KMS-11 (cell line): ENCODE measurements around the gene SHOC2.
A peak's percentile ranks its signal among the peaks of the same experiment; 100 is the strongest.

Experiments
- H2AFZ ChIP-seq: fragments of 200-600 bp; sonication (generic); 2 replicates; pipeline ENCODE4 v1.6.1; 2016; ENCODE audit warnings: antibody characterized with exemption, mixed run types, low read depth
- H3K27ac ChIP-seq: fragments of 200-600 bp; sonication (generic); 2 replicates; pipeline ENCODE4 v1.6.1; 2016; ENCODE audit warnings: mild to moderate bottlenecking, mixed run types
- H3K27me3 ChIP-seq: fragments of 200-600 bp; sonication (generic); 2 replicates; pipeline ENCODE4 v1.6.1; 2017; ENCODE audit warnings: mild to moderate bottlenecking, low read depth, mixed run types, moderate library complexity; ENCODE audit not compliant: insufficient read depth
- H3K36me3 ChIP-seq: fragments of 200-600 bp; sonication (generic); 2 replicates; pipeline ENCODE4 v1.6.1; 2017; ENCODE audit warnings: mild to moderate bottlenecking, mixed run types; ENCODE audit not compliant: insufficient read depth
- H3K4me1 ChIP-seq: fragments of 200-600 bp; sonication (generic); 2 replicates; pipeline ENCODE4 v1.6.1; 2016; ENCODE audit warnings: mild to moderate bottlenecking, low read depth, mixed run types; ENCODE audit not compliant: poor library complexity, severe bottlenecking
- H3K4me2 ChIP-seq: fragments of 200-600 bp; sonication (generic); 2 replicates; pipeline ENCODE4 v1.7.0; 2016; ENCODE audit warnings: mild to moderate bottlenecking, mixed run types
- H3K4me3 ChIP-seq: fragments of 200-600 bp; sonication (generic); IDR thresholded peaks from 2 replicates; pipeline ENCODE4 v1.6.1; 2017; ENCODE audit warnings: low read depth, low read length, mixed read lengths; ENCODE audit not compliant: insufficient read depth
- H3K79me2 ChIP-seq: fragments of 200-600 bp; sonication (generic); 2 replicates; pipeline ENCODE4 v1.6.1; 2016; ENCODE audit warnings: low read depth, mixed run types; ENCODE audit not compliant: insufficient read depth
- H3K9ac ChIP-seq: fragments of 200-600 bp; sonication (generic); 2 replicates; pipeline ENCODE4 v1.6.1; 2016; ENCODE audit warnings: mild to moderate bottlenecking, mixed run types
- H4K20me1 ChIP-seq: fragments of 200-600 bp; sonication (generic); 2 replicates; pipeline ENCODE4 v1.6.1; 2016; ENCODE audit warnings: mild to moderate bottlenecking, mixed run types; ENCODE audit not compliant: insufficient read depth
- TF ChIP-seq, protein P1 (sequence below): fragments of 200-600 bp; sonication (generic); conservative IDR thresholded peaks from 2 replicates; pipeline ENCODE4 v1.6.1; 2017; ENCODE audit warnings: low read depth, mild to moderate bottlenecking, antibody characterized with exemption, low read length, moderate library complexity, mixed read lengths

SHOC2 gene

DNA sequence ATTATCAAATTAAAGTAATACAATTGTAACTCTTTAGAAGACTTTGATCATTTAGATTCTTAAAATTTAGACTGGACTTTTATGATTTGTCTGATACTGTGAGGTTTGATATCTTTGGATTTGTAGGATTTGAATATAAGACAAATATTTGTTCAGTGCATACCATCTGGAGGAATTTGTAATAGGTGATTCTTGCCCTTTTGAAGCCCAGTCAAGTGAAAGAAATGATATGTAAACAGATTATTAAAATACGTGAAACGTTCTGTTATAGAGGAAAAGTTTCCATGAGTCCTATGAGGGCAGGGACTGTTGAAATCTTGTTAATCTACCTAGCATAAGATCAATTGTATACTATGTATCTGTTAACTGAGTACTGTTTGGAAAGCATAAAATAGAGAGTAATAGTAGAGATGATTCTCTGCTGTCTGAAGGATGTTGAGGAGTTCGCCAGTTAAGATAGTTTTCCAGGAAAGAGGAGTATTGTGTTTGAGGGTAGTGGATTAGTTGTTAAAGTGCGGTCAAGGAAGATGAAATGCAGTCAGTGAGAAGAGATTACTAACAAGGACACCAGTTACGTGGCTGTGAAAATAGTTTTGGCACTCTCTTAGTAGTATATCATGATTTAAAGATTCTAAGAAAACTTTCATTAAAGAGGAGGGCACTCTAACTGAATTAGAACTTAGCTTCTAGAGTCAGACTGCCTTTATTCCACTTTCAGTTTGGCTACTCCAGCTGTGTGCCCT, 33.3 kb upstream of the SHOC2 start:
- H3K4me2 ChIP-seq, result no peak overlapping the region
- H3K79me2 ChIP-seq, result no peaks in the 10 kb centered on the region
- H3K9ac ChIP-seq, result no peak overlapping the region
- no peak overlapping the region for H3K27ac ChIP-seq
- no peaks in the 10 kb centered on the region for H3K36me3 ChIP-seq
- TF ChIP-seq, protein P1, sequence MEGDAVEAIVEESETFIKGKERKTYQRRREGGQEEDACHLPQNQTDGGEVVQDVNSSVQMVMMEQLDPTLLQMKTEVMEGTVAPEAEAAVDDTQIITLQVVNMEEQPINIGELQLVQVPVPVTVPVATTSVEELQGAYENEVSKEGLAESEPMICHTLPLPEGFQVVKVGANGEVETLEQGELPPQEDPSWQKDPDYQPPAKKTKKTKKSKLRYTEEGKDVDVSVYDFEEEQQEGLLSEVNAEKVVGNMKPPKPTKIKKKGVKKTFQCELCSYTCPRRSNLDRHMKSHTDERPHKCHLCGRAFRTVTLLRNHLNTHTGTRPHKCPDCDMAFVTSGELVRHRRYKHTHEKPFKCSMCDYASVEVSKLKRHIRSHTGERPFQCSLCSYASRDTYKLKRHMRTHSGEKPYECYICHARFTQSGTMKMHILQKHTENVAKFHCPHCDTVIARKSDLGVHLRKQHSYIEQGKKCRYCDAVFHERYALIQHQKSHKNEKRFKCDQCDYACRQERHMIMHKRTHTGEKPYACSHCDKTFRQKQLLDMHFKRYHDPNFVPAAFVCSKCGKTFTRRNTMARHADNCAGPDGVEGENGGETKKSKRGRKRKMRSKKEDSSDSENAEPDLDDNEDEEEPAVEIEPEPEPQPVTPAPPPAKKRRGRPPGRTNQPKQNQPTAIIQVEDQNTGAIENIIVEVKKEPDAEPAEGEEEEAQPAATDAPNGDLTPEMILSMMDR, result no peak
- no peaks in the 10 kb centered on the region for H3K27me3 ChIP-seq
- H3K4me1 ChIP-seq, result peaks cover 37% of the 10 kb centered on the region
- H2AFZ ChIP-seq, result no peak overlapping the region
- H3K4me3 ChIP-seq, result no peak overlapping the region
- H4K20me1 ChIP-seq, result no peaks in the 10 kb centered on the region

DNA sequence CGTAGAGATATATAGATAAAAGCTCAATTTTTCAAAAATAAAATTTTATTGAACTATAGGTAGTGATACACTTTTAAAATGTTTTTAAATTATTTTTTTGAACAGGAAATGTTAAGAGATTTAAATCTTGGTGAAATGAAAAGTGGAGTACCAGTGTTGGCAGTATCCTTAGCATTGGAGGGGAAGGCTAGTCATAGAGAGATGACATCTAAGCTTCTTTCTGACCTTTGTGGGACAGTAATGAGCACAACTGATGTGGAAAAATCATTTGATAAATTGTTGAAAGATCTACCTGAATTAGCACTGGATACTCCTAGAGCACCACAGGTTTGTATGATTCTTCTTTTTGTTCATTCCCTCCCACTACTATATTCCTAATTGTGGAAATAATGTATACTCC, 31.8 kb upstream of the SHOC2 start:
- no peaks in the 10 kb centered on the region for H3K27me3 ChIP-seq
- H4K20me1 ChIP-seq, result no peaks in the 10 kb centered on the region
- no peak overlapping the region for H3K27ac ChIP-seq
- H3K36me3 ChIP-seq, result no peaks in the 10 kb centered on the region
- TF ChIP-seq, protein P1, result no peak
- H2AFZ ChIP-seq, result no peak overlapping the region
- H3K9ac ChIP-seq, result no peak overlapping the region
- no peak overlapping the region for H3K4me2 ChIP-seq
- H3K79me2 ChIP-seq, result no peaks in the 10 kb centered on the region
- no peak overlapping the region for H3K4me3 ChIP-seq
- H3K4me1 ChIP-seq, result peaks cover 31% of the 10 kb centered on the region

DNA sequence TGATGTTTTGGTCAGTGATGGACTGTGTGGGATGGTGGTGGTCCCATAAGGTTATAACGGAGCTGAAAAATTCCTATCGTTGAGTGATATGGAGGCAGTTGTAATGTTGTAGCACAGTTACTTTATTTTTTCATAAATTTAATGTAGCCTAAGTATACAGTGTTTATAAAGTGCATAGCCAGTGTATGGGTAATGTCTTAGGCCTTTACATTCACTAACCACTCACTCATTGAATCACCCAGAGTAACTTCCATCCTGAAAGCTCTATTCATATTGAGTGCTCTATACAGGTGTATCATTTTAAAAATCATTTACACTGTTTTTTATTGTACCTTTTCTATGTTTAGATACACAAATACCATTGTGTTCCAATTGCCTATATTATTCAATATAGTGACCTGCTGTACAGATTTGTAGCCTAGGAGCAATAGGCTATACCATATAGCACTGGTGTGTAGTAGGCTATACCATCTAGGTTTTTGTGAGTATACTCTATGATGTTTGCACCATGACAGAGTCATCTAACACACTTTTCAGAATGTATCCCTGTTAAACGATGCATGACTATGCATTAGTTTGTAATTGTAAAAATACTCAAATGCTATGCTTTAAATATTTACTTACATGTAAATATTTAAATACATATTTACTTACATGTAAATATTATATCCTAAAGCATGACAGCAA, 26.7 kb upstream of the SHOC2 start:
- Histone ChIP-seq H3K4me1 (peaks cover 40% of the 10 kb centered on the region), H3K79me2 (no peaks in the 10 kb centered on the region), H3K27me3 (no peaks in the 10 kb centered on the region), H3K4me3 (no peak overlapping the region), H3K4me2 (no peak overlapping the region), H2AFZ (no peak overlapping the region), H4K20me1 (no peaks in the 10 kb centered on the region), H3K36me3 (no peaks in the 10 kb centered on the region), H3K27ac (no peak overlapping the region), H3K9ac (no peak overlapping the region)
- TF ChIP-seq, protein P1, result no peak

DNA sequence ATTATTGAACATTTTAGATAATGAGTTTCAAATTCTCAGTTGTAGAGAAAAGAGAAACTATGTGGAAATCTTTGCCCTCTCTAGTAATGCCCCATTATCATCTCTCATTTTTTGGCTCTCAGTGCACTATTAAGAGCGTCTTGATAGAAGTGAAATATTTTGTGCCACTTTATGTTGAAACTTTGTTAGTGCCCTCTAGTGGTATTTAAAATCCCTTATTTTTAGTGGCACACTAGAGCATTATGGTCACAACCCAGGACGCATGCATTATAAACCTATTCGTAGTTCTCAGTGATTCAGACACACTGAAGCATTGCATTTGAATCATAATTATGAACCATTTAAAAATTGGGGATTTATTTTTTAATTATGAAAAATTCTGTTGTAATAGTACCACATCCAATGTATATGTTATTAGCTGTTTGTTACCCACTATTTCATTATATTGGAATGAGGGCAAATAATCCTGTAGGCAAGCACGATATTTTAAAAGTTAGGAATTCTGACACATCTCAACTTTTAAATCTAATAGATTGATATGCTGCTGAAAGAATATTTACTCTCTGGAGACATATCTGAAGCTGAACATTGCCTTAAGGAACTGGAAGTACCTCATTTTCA, 25.7 kb upstream of the SHOC2 start:
- Histone ChIP-seq H3K9ac (no peak overlapping the region), H4K20me1 (no peaks in the 10 kb centered on the region), H3K27ac (no peak overlapping the region), H3K4me3 (no peak overlapping the region), H2AFZ (no peak overlapping the region), H3K4me1 (peaks cover 47% of the 10 kb centered on the region), H3K79me2 (no peaks in the 10 kb centered on the region), H3K36me3 (no peaks in the 10 kb centered on the region), H3K4me2 (no peak overlapping the region), H3K27me3 (no peaks in the 10 kb centered on the region)
- TF ChIP-seq, protein P1, result peak; percentile 68; the same call in 1 of the 2 replicates
